MM.1S (cell line): ENCODE results near the gene CD6.

ENCODE experiments used
- EZH2 ChIP-seq: fragments of 300-600 bp; sonication (generic); optimal IDR thresholded peaks from 2 replicates; pipeline ENCODE3; 2017; ENCODE audit warnings: low read depth, mild to moderate bottlenecking, antibody characterized with exemption, low read length, mixed read lengths
- EZH2phosphoT487 ChIP-seq: fragments of 300-600 bp; sonication (generic); IDR thresholded peaks from 2 replicates; pipeline ENCODE4 v1.6.1; 2018; ENCODE audit warnings: antibody characterized with exemption, low read length
- TF ChIP-seq, protein P1 (sequence below): fragments of 300-600 bp; sonication (generic); IDR thresholded peaks from 2 replicates; pipeline ENCODE4 v1.5.1; 2016; ENCODE audit warnings: antibody characterized with exemption, low read length, mixed read lengths

DNA sequence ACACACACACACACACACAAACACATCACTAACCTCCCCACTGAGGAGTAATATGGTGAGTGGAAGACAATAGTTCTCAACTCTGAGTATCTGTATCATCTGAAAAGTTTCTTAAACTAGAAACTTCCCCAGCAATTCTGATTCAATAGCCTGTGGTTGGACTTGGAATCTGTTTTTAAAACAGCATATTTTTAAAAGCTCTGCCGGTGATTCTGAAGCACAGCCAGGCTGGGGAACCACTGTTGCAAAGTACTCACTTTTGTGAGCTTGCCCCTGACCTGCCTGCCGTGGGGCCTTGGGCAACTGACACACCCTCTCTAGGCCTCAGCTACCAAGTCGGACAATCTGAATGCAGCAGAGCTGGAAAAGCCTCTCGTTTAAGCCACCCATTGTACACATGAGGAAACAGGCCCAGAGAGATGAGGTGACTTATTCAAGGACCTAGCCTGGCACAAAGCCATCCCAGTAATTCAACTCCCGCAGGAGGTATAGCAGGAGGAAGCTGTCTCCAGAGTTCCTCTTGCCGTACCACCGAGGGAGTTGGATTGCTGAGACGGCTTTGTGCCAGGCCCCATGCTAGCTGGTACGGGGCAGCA, 28.4 kb upstream of the CD6 start:
- TF ChIP-seq, protein P1, sequence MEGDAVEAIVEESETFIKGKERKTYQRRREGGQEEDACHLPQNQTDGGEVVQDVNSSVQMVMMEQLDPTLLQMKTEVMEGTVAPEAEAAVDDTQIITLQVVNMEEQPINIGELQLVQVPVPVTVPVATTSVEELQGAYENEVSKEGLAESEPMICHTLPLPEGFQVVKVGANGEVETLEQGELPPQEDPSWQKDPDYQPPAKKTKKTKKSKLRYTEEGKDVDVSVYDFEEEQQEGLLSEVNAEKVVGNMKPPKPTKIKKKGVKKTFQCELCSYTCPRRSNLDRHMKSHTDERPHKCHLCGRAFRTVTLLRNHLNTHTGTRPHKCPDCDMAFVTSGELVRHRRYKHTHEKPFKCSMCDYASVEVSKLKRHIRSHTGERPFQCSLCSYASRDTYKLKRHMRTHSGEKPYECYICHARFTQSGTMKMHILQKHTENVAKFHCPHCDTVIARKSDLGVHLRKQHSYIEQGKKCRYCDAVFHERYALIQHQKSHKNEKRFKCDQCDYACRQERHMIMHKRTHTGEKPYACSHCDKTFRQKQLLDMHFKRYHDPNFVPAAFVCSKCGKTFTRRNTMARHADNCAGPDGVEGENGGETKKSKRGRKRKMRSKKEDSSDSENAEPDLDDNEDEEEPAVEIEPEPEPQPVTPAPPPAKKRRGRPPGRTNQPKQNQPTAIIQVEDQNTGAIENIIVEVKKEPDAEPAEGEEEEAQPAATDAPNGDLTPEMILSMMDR = no peak
- TF ChIP-seq EZH2 (no peak), EZH2phosphoT487 (no peak)
